Neuronal stem cell (in vitro differentiated cells): ENCODE measurements around the gene KTN1.

Source experiments
- DNase-seq: peaks from one replicate; pipeline ENCODE4 v3.0.0-alpha.2; 2013; ENCODE audit warnings: low spot score
- H2AFZ ChIP-seq: one replicate; pipeline ENCODE4 v1.6.1; 2013; ENCODE audit warnings: mild to moderate bottlenecking, low read length, inconsistent platforms
- H2AK5ac ChIP-seq: 2 replicates; pipeline ENCODE4 v1.6.1; 2013; ENCODE audit warnings: low read depth, mild to moderate bottlenecking, inconsistent platforms, low read length, moderate library complexity, mixed read lengths
- H2BK120ac ChIP-seq: 2 replicates; pipeline ENCODE4 v1.6.1; 2013; ENCODE audit warnings: low read depth, mild to moderate bottlenecking, inconsistent platforms, low read length, moderate library complexity, mixed read lengths
- H2BK12ac ChIP-seq: one replicate; pipeline ENCODE4 v1.6.1; 2013; ENCODE audit warnings: low read length, inconsistent platforms
- H2BK15ac ChIP-seq: 2 replicates; pipeline ENCODE4 v1.6.1; 2013; ENCODE audit warnings: mild to moderate bottlenecking, low read length, inconsistent platforms, mixed read lengths
- H2BK5ac ChIP-seq: one replicate; pipeline ENCODE4 v1.6.1; 2013; ENCODE audit warnings: inconsistent platforms, mild to moderate bottlenecking, low read length, moderate library complexity
- H3K14ac ChIP-seq: one replicate; pipeline ENCODE4 v1.6.1; 2013; ENCODE audit warnings: low read length, inconsistent platforms
- H3K18ac ChIP-seq: 2 replicates; pipeline ENCODE4 v1.6.1; 2013; ENCODE audit warnings: low read length, inconsistent platforms
- H3K23ac ChIP-seq: 2 replicates; pipeline ENCODE4 v1.6.1; 2013; ENCODE audit warnings: low read depth, mild to moderate bottlenecking, mixed read lengths, low read length, inconsistent platforms; ENCODE audit not compliant: poor library complexity
- H3K27ac ChIP-seq: replicated peaks from 3 replicates; pipeline ENCODE4 v1.5.1; 2013; ENCODE audit warnings: low read length, inconsistent platforms
- H3K27me3 ChIP-seq, 3 experiments: 2 replicates each; pipeline ENCODE4 v1.6.1; 2013; ENCODE audit warnings: low read length in 3 of 3, mild to moderate bottlenecking in 2 of 3, inconsistent platforms in 1 of 3, low read depth in 1 of 3, mixed read lengths in 1 of 3, moderate library complexity in 1 of 3; ENCODE audit not compliant: control insufficient read depth in 3 of 3, insufficient read depth in 3 of 3
- H3K36me3 ChIP-seq, 2 donors: replicated peaks in 1 of 2; 2 replicates each; pipeline ENCODE4 v1.6.1; 2013; ENCODE audit warnings: low read length in 2 of 2; ENCODE audit not compliant: control insufficient read depth in 2 of 2, insufficient read depth in 2 of 2
- H3K4ac ChIP-seq: 2 replicates; pipeline ENCODE4 v1.6.1; 2013; ENCODE audit warnings: inconsistent platforms, mild to moderate bottlenecking, low read length, moderate library complexity
- H3K4me1 ChIP-seq, 2 donors: 1 replicate in 1 of 2; 2 replicates in 1 of 2; pipeline ENCODE4 v1.6.1; 2013; ENCODE audit warnings: low read length in 2 of 2, low read depth in 1 of 2; ENCODE audit not compliant: control insufficient read depth in 2 of 2, insufficient read depth in 1 of 2
- H3K4me2 ChIP-seq: one replicate; pipeline ENCODE4 v1.6.1; 2013; ENCODE audit warnings: mild to moderate bottlenecking, low read length, inconsistent platforms; ENCODE audit not compliant: insufficient read depth, poor library complexity, severe bottlenecking
- H3K4me3 ChIP-seq, 2 donors: 2 replicates each; pipeline ENCODE4 v1.5.1; 2013; ENCODE audit warnings: low read length in 2 of 2, mild to moderate bottlenecking in 2 of 2, inconsistent platforms in 1 of 2, moderate library complexity in 1 of 2
- H3K79me1 ChIP-seq: one replicate; pipeline ENCODE4 v1.6.1; 2013; ENCODE audit warnings: low read depth, mild to moderate bottlenecking, inconsistent platforms, low read length, moderate library complexity
- H3K9ac ChIP-seq: one replicate; pipeline ENCODE4 v1.6.1; 2013; ENCODE audit warnings: mild to moderate bottlenecking, low read depth, low read length, inconsistent platforms; ENCODE audit not compliant: poor library complexity
- H3K9me3 ChIP-seq, 2 donors: replicated peaks in 1 of 2; 2 replicates each; pipeline versions ENCODE3 to v1.6.1; 2013; ENCODE audit warnings: low read length in 2 of 2, mild to moderate bottlenecking in 2 of 2, inconsistent platforms in 1 of 2, low read depth in 1 of 2, mixed read lengths in 1 of 2, moderate library complexity in 1 of 2; ENCODE audit not compliant: control insufficient read depth in 2 of 2, insufficient read depth in 1 of 2
- H4K8ac ChIP-seq: one replicate; pipeline ENCODE4 v1.6.1; 2013; ENCODE audit warnings: low read depth, mild to moderate bottlenecking, inconsistent platforms, low read length, moderate library complexity
- H4K91ac ChIP-seq: one replicate; pipeline ENCODE4 v1.6.1; 2013; ENCODE audit warnings: low read length, low read depth, mild to moderate bottlenecking, inconsistent platforms; ENCODE audit not compliant: poor library complexity
- WGBS, 2 donors: extraction: QIAGEN DNeasy Blood & Tissue Kit; methylation state at CpG; one replicate each; pipeline ENCODE4 v1.1.7; 2013; ENCODE audit warnings: missing lambda C conversion rate in 2 of 2, mixed read lengths in 1 of 2; ENCODE audit not compliant: insufficient read length in 2 of 2, insufficient replicate concordance in 1 of 2; ENCODE audit errors: extremely low coverage in 2 of 2; 5-methylcytosine and 5-hydroxymethylcytosine counted together

Gene KTN1

GRCh38 chr14:55684956-55685584, 105.1 kb downstream of the KTN1 start:
- H3K36me3 ChIP-seq, result peaks cover 3 to 76% of the 10 kb centered on the region in 2 donors
- no peak overlapping the region for H2BK15ac ChIP-seq
- H3K23ac ChIP-seq, result no peak overlapping the region
- no CpG with 5 or more reads among the region's 8 CpGs for WGBS, 2 donors
- H2BK120ac ChIP-seq, result no peak overlapping the region
- no peak overlapping the region for H3K4me3 ChIP-seq
- no peak overlapping the region for H3K27ac ChIP-seq
- H3K4ac ChIP-seq, result no peak overlapping the region
- H2AK5ac ChIP-seq, result no peak overlapping the region
- no peak overlapping the region for H4K91ac ChIP-seq
- no peak overlapping the region for H3K4me2 ChIP-seq
- H2AFZ ChIP-seq, result no peak overlapping the region
- H3K27me3 ChIP-seq, result no peaks in the 10 kb centered on the region
- no peak overlapping the region for H2BK12ac ChIP-seq
- no peaks in the 10 kb centered on the region for H3K79me1 ChIP-seq
- no peaks in the 10 kb centered on the region for H3K4me1 ChIP-seq
- DNase-seq, result no peak
- no peak overlapping the region for H3K18ac ChIP-seq
- H3K9ac ChIP-seq, result no peak overlapping the region
- H2BK5ac ChIP-seq, result no peak overlapping the region
- no peak overlapping the region for H3K14ac ChIP-seq
- H3K9me3 ChIP-seq, result no peaks in the 10 kb centered on the region
- H4K8ac ChIP-seq, result no peak overlapping the region

GRCh38 chr14:55686713-55687112, 106.7 kb downstream of the KTN1 start:
- WGBS, 2 donors, result no CpG with 5 or more reads among the region's 7 CpGs
- H2AK5ac ChIP-seq, result no peak overlapping the region

GRCh38 chr14:55688566-55688965, 108.6 kb downstream of the KTN1 start:
- no peak overlapping the region for H2BK12ac ChIP-seq
- H4K91ac ChIP-seq, result no peak overlapping the region
- no peak overlapping the region for H3K14ac ChIP-seq
- no peak overlapping the region for H3K4me3 ChIP-seq
- no peaks in the 10 kb centered on the region for H3K4me1 ChIP-seq
- no peak overlapping the region for H2BK5ac ChIP-seq
- H3K27ac ChIP-seq, result no peak overlapping the region
- DNase-seq, result no peak
- whole genome bisulfite sequencing, 2 donors, result no CpG with 5 or more reads among the region's 2 CpGs
- H3K79me1 ChIP-seq, result no peaks in the 10 kb centered on the region
- H3K18ac ChIP-seq, result no peak overlapping the region
- H3K9me3 ChIP-seq, result no peaks in the 10 kb centered on the region
- no peak overlapping the region for H2AFZ ChIP-seq
- H3K9ac ChIP-seq, result no peak overlapping the region
- H3K4me2 ChIP-seq, result no peak overlapping the region
- peaks cover 0 to 41% of the 10 kb centered on the region in 2 donors for H3K36me3 ChIP-seq
- no peak overlapping the region for H2BK15ac ChIP-seq
- no peak overlapping the region for H4K8ac ChIP-seq
- H3K23ac ChIP-seq, result no peak overlapping the region
- H3K4ac ChIP-seq, result no peak overlapping the region
- H3K27me3 ChIP-seq, result no peaks in the 10 kb centered on the region
- no peak overlapping the region for H2AK5ac ChIP-seq
- no peak overlapping the region for H2BK120ac ChIP-seq

More at GRCh38 chr14:55686713-55687112, 106.7 kb downstream of the KTN1 start:
- no peaks in the 10 kb centered on the region for H3K79me1 ChIP-seq
- no peak overlapping the region for H3K4me2 ChIP-seq
- no peak overlapping the region for H3K9ac ChIP-seq
- no peaks in the 10 kb centered on the region for H3K9me3 ChIP-seq
- no peak overlapping the region for H3K23ac ChIP-seq
- H3K4me3 ChIP-seq, result no peak overlapping the region
- no peak overlapping the region for H2BK5ac ChIP-seq
- peaks cover 2 to 60% of the 10 kb centered on the region in 2 donors for H3K36me3 ChIP-seq
- no peaks in the 10 kb centered on the region for H3K27me3 ChIP-seq
- H3K27ac ChIP-seq, result no peak overlapping the region
- no peak overlapping the region for H3K4ac ChIP-seq
- H3K4me1 ChIP-seq, result no peaks in the 10 kb centered on the region
- no peak overlapping the region for H3K14ac ChIP-seq
- H2BK120ac ChIP-seq, result no peak overlapping the region
- H4K8ac ChIP-seq, result no peak overlapping the region
- H4K91ac ChIP-seq, result no peak overlapping the region
- DNase-seq, result no peak
- no peak overlapping the region for H2BK15ac ChIP-seq
- no peak overlapping the region for H2AFZ ChIP-seq
- no peak overlapping the region for H3K18ac ChIP-seq
- no peak overlapping the region for H2BK12ac ChIP-seq

GRCh38 chr14:55689981-55690871, 110.2 kb downstream of the KTN1 start:
- peaks cover 0 to 25% of the 10 kb centered on the region in 2 donors for H3K36me3 ChIP-seq
- WGBS, 2 donors, result no CpG with 5 or more reads among the region's 5 CpGs
- DNase-seq, result no peak

More at GRCh38 chr14:55689981-55690871, 110.2 kb downstream of the KTN1 start:
- Histone ChIP-seq H3K4ac (no peak overlapping the region), H3K27ac (no peak overlapping the region), H3K4me3 (no peak overlapping the region), H2AK5ac (no peak overlapping the region), H3K18ac (no peak overlapping the region), H3K27me3 (no peaks in the 10 kb centered on the region), H2BK15ac (no peak overlapping the region), H3K79me1 (no peaks in the 10 kb centered on the region), H2BK5ac (no peak overlapping the region), H4K8ac (no peak overlapping the region), H2BK120ac (no peak overlapping the region), H3K9me3 (no peaks in the 10 kb centered on the region), H3K23ac (no peak overlapping the region), H2AFZ (no peak overlapping the region), H3K14ac (no peak overlapping the region), H4K91ac (no peak overlapping the region), H3K9ac (no peak overlapping the region), H3K4me2 (no peak overlapping the region), H3K4me1 (no peaks in the 10 kb centered on the region), H2BK12ac (no peak overlapping the region)
